DMS 273 (cell line): ENCODE measurements around the gene PCNX1.
"Not testable (repeated sequence)": the region's sequence is repeated elsewhere in the genome, so short reads cannot be mapped to it uniquely, and the experiment has no call there.

Experiments
- DNase-seq: peaks from one replicate; lab custom pipeline; 2025; ENCODE audit not compliant: unreplicated experiment; lab: John Stamatoyannopoulos, UW

The PCNX1 gene

DNA sequence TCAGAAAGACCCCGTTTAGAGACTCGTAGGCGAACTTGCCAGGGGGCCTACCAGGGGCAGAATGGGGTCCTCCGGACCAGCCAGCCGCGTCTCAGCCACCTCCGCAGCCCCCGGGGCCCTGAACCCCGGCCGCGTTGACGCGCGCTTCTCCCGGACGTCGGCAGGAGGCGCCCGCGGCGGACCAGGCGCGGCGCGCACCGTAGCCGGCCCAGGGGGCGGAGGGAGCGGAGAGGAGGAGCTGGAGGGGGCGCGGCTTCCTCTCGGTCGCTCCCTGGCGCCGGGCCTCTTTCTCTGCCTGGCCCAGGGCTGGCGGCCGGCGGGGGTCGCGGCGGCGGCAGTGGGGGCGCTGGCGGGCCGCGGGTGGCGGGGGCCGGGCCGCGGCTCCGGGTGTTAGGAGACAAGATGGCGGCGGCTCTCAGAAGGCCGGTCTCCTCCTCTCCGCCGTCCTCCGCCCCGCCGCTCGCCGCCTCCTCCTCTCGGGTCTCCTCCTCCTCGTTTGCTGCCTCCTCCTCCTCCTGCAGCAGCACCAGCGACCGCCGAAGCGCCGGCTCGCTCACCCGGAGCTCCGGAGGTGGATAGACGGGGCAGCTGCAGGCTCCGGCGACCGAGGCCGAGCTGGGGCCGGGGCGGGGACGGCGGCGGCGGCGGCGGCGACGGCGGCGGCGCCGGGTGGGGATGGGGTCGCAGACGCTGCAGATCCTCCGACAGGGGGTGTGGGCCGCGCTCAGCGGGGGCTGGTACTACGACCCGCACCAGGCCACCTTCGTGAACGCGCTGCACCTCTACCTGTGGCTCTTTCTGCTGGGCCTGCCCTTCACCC is at the start of gene PCNX1:
Gene PCNX1, plus strand, starts transcription at position 284 of the 820 bp plus-strand sequence. Its CDS starts 392 bp downstream, at position 676.
- peak; percentile 96 for DNase-seq

DNA sequence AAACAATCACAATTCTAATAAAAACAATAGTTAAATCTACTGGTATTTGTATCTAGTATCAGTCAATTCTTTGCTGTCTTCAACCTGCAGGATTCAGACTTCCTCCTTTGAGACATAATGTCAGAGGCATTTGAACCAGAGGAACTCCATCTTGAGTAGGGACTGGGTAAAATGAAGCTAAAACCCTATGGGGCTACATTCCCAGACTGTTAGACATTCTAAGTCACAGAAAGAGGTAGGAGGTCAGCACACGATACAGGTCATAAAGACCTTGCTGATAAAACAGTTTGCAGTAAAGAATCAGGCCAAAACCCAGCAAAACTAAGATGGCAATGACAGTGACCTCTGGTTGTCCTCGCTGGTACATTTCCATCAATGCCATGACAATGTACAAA is 49.8 kb upstream of the PCNX1 start:
- no peak for DNase-seq

DNA sequence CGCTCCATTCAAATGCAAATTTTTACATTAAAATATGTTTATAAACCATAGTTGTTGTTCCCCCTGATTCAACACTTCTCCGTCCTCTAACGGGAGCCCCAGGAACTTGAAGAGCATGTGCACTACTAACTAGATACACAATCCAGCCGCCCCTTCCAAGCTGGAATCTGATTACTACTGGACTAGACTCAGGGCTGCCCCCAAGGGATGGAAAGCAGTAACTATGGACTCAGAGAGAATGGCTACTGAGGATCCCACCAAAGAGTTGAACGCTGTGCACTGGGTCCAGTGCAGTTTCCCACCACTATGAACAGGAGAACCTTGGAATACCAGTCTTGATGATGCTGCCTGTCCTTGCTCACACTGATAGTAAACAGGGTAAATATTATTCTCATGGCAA is 48.6 kb upstream of the PCNX1 start:
- peak; percentile 21 for DNase-seq

DNA sequence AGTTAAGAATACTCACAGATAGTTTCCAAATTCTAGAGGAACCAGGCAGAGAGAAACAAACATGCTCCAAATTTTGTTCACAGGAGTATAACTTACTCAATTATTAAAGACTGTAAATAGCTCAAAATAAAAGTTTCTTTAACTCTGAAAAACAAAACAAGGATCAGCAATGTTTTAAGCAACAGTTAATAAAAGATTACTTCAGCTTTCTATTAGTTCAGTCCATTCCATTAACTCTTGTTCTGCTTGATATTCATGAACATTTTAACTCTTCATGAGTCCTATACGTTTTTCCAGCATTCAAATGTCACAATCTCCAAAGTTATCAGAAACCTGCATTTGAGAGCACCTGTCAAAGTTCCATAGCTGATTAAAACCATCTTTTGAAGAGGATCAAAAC is 40.3 kb upstream of the PCNX1 start:
- DNase-seq = not testable (repeated sequence)

DNA sequence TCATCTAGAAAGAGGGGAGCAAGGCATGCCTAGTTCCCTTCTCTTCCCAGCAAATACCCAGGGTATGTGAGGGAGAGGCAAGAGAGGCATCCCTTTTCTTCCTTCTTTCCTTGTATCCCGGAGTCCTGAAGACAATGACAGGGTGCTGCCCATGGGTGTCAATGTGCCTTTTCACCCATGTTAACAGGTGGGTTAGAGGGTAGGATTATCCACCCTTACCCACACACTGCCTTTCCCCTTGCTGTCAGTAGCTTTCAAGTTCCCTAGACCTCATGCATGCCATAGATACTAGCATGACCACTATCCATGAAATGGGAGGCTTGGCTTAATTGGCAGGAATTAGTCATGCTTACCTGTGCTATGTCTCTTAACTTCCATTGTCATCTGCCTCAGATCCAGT is 36.3 kb upstream of the PCNX1 start:
- DNase-seq = no peak

DNA sequence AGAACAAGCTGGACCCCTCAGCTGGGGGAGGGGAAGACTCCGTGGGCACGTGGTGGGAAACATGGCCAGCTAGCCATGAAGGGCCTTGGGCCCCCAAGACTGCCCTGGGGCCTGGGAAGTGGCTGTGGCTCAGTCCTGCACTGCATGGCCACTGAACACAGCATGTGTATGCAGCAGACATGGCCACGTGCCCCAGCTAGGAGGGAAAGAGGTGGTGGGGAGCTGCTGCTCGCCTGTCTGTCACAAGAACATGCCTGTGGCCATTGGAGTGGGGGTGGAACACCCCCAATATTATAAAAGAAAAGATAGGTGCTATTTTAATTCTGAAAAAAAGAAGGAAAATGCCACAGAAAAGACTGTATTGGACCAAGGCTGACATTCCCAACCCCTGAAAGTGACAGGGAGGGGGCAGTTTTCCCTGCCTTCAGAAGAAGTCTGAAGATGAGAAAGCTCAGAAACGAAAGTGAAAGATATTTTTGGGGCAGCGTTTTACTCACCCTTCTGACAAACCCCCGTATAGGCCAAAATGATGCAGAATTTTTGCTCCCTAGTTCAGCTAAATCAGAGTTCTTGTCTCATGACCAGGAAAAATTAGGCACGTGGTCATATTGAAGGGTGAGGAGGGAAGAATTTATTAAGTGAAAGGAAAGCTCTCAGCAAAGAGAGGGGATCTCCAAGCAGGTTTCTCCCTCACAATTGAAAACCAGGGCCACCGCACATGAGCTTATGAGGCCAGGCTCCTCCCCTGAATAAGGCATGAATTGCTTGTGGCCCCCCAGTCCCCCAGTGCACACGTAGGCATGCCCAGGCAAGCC is 35.2 kb upstream of the PCNX1 start:
- DNase-seq = no peak

DNA sequence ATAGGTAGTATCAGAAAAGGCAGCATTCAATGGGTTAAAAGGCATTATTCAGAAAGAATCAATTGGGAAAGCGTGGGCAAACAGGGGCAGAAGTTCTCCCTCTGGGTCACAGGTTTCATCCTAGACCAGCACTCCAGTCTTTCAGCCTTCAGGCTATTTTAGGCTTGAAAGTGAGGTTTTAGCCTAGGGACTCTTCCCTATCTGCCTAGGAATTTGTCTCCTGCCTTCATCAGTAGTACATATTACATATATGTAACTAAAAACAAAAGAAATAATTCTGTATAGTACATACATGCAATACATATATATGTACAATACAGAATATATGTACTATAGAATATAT is 34.6 kb upstream of the PCNX1 start:
- DNase-seq = no peak

DNA sequence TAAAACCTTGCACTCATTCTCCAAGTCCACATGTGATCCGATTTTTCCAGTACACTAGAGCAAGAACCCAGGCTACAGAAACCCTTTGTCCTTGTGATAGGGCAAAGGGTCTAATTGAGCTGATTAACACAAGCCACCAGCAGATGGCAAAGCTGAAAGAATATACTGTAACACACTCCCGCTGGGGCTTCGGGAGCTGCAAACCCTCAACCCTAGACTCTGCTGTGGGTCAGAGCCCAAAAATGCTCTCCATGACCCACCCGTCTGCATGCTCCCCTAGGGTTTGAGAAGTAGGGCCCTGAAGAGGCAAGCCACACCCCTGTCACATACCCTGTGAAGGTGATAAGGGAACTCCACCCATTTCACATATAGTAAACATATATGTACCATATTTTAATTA is 33.6 kb upstream of the PCNX1 start:
- peak; percentile 72 for DNase-seq

DNA sequence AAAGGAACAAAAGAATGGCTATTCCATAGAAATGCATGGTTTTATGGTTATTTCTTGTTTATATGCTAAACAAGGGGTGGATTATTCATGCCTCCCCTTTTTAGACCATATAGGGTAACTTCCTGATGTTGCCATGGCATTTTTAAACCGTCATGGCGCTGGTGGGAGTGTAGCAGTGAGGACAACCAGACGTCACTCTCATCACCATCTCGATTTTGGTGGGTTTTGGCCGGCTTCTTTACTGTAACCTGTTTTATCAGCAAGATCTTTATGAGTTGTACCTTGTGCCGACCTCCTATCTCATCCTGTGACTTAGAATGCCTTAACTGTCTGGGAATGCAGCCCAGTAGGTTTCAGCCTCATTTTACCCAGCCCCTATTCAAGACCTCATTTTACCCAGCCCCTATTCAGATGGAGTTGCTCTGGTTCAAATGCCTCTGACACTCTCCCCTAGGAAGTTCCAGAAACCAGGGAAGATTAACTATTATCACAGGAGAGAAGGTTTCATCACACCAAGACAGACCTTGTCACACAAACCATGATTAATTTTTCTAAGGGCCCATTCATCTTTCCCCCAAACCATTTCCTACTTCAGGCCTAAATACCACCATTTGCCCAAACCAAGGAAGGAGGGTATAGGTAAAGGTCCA is 31.3 kb upstream of the PCNX1 start:
- not testable (repeated sequence) for DNase-seq

DNA sequence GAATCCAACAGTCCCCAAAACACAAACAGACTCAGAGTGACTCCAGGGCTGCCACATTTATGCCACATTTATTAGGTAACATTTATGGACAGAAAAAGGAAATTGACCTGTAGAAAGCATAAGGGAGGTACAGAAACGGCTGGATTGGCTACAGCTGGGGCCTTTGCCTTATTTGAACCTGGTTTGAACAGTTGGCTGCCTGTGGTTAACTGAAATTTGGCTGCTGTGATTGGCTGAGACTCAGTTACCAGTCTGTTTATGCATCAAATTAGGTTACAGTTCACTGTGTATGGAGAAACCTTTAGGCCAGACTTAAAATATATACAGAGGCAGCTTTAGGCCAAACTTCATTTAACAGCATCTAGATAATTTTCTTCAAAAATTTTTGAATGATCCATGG is 27.8 kb upstream of the PCNX1 start:
- DNase-seq = peak; percentile 76

DNA sequence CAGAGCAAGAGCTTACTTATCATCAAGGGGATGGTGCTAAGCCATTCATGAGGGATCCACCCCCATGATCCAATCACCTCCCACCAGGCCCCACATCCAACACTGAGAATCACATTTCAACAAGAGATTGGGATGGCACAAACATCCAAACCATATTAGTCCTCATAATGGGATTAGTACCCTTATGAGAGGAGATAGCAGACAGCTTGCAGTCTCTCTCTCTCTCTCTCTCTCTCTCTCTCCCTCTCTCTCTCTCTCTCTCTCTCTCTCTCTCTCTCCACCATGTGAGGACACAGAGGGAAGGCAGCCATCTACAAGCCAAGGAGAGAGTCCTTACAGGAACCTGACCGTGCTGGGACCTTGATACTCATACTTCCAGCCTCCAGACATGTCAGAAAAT is 26.4 kb upstream of the PCNX1 start:
- DNase-seq = not testable (repeated sequence)

DNA sequence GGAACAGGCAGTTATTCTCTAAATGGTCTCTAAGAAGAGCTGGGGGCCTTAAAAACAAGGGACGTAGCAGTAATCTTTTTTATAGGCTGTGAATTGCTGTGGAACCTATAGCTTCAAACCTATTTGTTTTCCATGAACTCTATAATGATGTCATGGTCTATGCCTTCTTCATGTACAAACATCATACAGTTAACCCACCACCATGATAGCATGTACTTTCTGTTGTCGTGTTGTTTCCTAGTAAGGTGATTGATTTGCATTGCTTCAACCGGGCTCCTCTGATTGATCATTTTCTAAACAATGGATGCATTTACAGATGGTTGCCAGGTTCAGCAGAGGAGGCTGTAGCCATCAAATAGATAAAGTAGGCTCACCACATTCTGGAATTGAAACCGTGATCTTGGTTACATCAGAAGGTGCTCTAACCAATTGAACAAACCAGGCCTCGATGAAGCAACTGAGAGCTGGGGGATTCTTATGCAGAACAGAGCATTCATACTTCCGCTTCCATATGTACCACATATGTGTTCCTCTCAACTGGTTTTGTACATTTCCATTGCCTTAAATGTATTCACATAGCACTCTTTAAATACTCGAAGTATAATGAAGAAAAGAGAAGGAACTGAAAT is 25.6 kb upstream of the PCNX1 start:
- DNase-seq = no peak

DNA sequence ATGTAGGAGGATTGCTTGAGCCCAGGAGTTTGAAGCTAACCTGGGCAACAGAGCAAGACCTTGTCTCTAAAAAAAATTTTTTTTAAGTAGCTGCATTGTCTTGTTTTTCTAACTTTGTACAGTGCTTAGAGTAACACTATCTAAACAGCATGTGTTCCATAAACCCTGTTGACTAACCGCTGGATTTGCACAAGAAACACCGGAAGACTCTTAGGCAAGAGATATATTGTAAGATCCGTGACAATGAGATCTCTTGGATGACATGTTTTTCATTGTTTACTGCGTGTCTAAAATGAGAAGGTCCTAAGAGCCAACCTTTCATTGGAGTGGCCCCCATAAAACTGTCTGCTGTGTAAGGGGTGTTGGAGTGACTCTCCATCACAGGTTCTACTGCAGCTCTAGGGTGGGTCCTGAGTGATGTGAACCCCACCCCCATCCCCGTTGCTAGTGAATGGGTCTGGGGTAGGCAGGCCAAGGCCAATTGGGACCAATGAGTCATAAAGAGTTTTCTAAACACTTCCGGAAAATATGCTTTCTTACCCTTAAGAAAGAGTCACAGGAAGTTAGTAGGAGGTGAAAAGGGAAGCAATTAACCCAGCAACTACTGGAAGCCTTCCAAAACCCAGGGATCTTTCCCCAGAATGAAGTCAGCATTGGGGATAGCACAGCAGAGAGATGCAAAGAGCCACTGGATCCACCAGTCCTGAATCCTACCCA is 24.3 kb upstream of the PCNX1 start:
- peak; percentile 25 for DNase-seq

DNA sequence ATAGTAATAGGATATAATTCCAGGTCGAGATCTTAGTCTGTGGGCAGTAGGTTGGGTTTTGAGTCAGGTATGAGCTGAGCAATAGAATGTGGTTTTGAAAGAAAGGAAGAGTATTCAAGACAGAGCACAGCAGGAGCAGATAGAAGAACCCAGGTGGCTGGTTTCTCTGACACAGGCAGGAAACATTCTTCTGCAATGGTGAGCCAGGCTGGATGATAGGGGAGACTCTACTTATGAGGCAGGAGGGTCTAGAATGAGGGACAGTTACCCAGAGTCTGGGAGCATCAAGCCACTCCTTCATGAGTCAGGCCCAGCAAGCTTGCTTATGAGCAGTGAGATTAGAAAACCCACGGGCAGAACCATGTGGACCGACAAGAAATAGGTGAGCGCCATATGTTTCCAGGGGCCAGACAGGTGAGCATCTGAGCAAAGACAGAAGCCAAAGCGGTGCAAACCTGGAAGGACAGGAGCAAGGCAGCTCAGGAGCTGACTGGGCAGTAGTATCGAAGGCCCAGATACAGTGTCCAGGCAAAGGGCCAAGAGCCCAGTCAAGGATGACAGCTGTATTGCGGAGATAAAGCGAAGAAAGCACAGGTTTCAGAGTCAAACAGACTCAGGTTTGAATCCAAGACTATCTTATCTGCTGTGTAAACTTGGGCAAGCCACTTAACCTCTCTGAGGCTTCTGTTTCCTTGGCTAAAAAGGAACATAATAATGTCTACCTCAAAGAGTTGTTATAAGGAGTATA is 22.5 kb upstream of the PCNX1 start:
- DNase-seq = no peak

DNA sequence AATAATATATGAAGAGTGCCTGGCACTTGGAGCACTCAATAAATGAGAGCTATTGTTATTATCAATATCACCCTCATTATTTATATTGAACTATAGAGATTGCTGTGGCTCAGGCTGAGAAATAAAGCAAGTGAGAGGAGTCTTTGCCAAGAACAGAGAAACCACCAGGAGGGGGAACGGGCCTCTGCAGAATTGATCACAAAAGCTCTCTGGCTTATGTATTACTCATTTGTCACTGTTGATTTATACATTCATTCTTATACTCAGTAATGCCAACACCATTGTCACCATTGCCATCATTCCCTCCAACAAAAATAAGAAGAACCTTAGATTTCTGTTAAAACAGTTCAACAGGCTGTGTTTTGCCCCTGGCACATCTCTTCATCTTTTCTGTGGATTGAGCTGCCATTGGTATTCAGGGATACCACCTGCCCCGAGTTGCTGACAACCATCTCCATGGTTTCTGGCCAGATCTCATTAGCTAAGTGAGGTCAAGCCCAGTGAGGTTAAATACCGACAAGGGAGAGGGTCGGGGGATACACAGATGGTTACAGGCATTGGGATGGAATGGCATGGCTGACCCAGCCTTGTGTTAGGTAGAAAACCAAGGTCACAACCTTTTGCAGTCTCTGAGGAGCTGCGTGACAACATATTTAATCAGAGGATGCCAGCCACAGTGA is 21.8 kb upstream of the PCNX1 start:
- no peak for DNase-seq

DNA sequence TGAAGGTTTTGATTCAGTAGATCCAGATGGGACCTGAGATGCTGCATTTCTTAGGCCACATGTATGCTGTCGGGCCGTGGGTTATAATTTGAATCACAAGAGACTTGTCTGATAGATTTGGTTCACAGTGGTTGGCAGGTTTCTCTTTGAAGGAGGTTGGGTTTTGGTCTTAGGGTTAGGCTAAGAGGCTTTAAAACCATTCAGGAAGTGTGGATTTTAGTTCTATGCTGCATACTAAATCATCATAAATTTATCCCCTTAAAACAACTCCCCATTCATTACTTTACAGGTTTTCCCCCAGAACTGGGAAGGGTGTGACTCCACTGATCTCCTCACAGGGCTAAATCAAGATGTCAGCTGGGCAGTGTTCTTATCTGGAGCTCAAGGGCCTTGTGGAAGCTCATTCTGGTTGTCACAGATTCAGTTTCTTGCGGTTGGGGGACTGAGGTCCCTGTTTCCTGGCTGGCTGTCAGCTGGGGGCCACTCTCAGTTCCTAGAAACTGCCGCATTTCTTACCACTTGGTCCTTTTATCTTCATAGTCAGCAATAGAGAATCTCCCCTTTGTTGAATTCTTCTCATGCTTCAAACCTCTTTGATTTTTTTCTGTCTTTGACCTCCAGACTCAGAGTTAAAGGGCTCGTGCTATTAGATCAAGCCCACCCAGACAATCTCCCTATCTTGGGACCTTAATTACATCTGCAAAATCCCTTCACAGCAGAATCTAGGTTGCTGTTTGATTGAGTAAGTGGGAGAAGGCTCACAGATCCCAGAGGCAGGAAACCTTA is 20.6 kb upstream of the PCNX1 start:
- DNase-seq = no peak

DNA sequence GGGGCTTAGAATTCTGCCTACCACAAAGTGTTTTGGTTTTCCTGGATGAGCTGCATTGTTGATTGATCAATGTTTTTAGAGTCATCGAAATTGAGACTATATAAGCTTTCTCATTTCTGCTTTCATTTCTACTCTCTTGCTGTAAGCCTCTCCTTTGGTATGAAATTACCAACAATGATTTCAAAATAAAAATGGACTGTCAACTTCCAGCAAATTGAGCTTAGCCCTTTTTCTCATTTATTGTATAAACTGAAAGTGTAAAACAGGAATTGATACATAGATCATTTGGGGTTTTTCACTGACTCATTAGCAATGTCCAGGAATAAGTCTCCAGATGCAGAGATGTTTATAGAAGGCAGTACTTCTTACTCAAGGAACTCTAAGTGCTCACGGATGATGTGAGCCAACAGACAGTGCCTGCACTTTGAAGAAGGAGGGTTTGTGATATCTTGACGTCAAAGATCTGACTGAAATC is 20.0 kb upstream of the PCNX1 start:
- DNase-seq = no peak

DNA sequence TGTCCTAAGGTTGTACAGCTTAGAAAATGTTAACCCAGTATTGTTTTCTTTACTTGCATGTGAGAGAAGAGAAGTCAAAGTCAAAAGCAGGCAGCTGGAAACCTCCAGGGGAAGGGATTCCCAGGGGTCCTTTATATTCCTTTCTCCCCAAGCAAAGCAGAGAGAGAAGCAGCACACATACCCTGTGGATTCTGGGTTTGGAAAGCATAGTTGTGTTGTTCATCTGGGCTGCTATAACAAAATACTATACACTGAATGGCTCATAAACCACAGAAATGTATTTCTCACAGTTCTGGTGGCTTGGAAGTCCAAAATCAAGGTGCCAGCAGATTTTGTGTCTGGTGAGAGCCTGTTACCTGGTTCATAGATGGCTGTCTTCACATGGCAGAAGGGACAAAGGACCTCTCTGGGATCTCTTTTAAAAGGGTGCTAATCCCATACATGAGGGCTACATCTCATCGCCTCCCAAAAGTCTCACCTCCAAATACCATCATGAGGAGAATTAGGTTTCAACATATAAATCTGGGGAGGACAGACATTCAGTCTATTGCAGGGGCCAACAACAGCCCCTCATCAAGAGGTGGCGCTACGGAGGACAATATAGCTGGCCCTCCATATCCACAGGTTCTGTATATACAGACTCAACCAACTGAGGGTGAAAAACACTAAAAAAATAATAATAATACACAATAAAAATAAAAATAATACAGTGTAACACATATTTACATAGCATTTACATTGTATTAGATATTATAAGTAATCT is 19.3 kb upstream of the PCNX1 start:
- DNase-seq = no peak
